Measurements from ENCODE around the gene MRPL41.
"Not testable (repeated sequence)": the region's sequence is repeated elsewhere in the genome, so short reads cannot be mapped to it uniquely, and the experiment has no call there.

MRPL41 gene

GRCh38 chr9:137521405-137521985, 30.2 kb upstream of the MRPL41 start:
- no peak for DNase-seq (ENCODE audit: low read depth in 2 of 2)

GRCh38 chr9:137522746-137523455, 28.8 kb upstream of the MRPL41 start:
- no peak for DNase-seq (ENCODE audit: low read depth in 2 of 2)

DNA sequence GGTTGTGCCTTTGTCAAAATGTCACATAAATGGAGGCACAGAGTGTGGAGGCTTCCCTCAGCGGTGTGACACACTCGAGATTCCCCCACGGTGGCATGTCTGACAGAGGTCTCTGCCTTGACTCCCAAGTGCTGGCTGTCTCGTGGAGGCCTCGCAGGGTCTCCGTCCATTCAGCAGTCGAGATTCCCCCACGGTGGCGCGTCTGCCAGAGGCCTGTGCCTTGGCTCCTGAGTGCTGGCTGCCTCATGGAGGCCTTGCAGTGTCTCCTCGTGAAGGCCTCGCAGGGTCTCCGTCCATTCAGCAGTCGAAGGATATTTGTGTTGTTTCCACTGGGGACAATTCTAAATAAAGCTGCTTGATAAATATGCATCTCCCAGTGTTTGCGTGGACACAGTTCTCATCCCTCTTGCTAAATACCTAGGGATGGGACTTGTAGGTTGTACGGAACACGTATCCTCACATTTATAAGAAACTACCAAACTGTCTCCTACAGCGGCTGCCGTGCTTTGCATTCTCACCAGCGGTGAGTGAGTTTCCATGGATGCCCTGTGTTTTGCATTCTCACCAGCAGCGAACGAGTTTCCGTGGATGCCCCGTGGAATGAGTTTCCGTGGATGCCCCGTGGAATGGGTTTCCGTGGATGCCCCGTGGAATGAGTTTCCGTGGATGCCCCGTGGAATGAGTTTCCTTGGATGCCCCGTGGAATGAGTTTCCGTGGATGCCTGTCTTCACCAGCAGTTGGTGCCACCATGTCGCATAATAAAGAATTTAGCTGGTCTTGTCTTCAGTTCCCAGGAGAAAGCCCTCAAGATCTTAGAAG, 27.3 kb upstream of the MRPL41 start:
- no peak for DNase-seq (ENCODE audit: low read depth in 2 of 2)

DNA sequence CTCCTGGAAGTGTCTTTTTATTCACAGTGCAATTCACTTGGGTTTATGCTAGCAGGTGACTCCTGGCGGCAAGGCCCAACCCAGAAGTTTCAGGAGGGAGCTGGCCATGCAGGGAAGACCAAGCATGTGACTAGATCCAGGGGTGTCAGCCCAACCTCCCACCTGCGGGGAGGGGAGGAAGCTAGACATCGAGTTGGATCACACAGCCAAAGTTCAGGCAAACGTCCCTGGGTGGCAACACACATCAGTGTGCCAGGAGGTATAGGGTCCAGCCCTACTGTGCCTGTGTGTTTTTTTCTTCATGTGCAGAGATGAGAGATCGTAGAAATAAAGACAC, 26.7 kb upstream of the MRPL41 start:
- DNase-seq (ENCODE audit: low read depth in 2 of 2): no peak

DNA sequence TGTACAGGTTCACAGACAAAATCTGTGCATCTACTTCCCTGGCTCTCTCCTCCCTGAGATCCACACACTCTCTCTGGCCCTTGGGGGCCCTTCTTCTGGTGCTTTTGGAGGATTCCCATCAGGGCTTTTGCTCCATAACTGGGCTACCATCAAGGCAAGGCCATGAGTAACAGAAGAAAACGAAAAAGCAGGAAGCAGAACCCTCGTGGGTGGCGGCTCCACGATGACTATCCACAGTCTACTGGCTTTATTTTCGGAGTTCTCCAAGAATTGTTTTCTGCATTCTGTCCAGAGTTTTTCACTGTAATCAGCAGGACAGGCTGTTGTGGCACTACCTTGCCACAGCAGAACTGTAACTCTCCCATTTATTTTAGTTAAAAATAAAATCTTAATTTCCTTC, 21.3 kb upstream of the MRPL41 start:
- no peak for DNase-seq (ENCODE audit: low read depth in 2 of 2)

DNA sequence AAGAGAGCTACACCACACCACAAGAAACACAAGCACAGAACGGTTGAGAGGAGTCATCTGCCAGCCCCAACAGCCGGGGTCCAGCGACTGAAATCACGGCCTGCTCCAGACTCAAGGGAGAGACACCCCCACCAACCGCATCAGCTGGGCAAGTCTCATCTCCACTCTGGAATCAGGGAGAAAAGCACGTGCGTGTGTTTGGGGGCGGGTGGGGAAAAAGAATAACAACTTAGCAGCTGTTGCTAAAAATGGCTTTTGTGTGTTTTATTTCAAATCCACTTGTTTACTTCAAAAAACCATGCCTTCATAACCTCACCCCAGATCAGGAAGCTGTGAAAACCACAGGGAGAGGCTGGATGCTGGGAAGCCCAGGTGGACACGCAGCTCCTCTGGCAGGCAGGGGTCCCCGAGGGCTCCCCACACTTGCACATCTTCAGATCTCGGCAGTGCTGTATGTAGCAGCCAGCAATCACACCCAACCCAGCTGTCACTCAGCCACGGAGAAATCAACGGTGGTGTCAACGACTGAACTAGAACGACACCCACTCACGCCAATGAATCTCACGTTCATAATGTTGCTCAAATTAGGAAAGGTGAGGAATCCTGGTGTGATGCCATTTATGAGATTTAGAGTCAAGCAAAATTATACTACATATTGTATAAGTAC, 20.4 kb upstream of the MRPL41 start:
- no peak for DNase-seq (ENCODE audit: low read depth in 2 of 2)

GRCh38 chr9:137532891-137533468, 18.7 kb upstream of the MRPL41 start:
- DNase-seq (ENCODE audit: low read depth in 2 of 2): not testable (repeated sequence)

DNA sequence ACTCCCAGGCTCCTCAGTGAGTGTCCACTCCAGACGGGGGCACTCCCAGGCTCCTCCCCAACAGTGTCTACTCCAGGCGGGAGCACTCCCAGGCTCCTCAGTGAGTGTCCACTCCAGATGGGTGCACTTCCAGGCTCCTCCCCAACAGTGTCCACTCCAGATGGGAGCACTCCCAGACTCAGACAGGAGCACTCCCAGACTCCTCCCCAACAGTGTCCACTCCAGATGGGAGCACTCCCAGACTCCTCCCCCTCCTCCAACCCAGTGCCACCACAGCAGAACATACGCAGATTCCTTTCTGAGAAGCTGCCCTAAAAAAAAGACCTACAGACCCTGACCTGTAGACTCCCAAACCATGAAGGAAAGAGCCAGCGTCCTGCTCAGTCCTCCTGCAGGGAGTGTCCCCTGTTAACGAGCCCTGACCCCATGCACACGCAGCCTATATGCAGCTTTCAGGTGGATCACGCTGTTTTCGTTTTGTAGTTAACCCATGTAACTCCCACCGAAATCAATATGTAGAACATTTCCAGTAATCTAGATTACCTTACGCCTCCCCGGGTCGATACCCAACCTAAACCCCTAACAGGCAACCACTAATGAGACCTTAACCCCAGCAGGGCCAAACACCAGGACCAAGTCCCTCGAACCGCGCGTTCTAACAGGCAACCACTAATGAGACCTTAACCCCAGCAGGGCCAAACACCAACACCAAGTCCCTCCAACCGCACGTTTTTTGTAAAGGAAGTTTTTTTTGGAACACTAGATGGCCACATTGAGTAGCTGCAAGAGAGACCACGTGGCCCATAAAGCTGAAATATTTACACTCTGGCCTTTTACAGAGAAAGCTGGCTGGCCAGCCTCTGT, 17.2 kb upstream of the MRPL41 start:
- no peak for DNase-seq (ENCODE audit: low read depth in 2 of 2)

DNA sequence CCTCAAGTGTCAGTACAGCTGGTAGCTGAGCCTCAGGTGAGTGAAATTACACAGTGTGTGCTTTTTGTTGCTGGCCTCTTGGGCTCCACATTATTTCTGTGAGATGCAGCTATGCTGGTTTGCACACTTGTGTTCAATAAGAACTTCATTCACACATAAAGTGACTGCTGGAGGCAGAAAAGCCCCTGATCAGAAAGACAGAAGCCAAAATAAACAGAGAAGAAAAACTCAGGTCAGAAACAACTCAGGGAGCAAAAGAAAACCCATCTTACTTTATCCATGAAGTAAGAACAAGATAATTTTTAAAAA, 16.6 kb upstream of the MRPL41 start:
- no peak for DNase-seq (ENCODE audit: low read depth in 2 of 2)

DNA sequence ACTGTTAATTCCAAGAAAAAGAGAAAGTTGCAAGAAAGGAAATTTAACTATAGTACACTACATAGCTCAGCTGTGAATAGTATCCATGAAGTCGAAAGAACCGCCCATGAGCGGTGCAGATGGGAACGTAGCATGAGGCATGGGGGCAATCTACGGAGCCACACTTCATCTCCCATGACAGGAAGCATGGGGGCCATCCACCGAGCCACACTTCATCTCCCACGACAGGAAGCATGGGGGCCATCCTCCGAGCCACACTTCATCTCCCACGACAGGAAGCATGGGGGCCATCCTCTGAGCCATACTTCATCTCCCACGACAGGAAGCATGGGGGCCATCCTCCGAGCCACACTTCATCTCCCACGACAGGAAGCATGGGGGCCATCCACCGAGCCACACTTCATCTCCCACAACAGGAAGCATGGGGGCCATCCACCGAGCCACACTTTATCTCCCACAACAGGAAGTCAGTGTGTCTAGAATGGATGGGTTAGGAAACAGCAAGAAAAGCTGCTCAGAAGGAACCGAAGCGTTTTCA, 15.0 kb upstream of the MRPL41 start:
- not testable (repeated sequence) for DNase-seq (ENCODE audit: low read depth in 2 of 2)

DNA sequence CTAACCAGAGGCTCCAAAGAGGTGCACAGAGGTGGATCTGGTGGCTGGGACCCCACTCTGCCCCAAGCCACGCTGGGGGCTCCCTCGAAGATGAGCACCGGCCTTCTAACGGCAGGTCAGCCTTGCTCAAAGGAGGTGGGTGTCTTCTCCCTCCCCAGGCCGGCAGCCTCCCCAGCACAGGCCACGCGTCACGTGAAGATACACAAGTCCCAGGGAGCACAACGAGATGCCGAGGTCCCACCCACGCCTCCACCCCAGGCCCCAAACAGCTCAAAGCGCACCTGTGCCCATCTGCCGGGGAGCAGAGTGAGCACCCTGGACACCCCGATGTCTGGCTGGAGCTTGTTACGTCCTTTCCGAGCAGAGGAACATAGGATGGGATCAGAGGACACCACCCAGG, 13.6 kb upstream of the MRPL41 start:
- DNase-seq (ENCODE audit: low read depth in 2 of 2): no peak

GRCh38 chr9:137540536-137540935, 11.1 kb upstream of the MRPL41 start:
- no peak for DNase-seq (ENCODE audit: low read depth in 2 of 2)

GRCh38 chr9:137542486-137542885, 9.2 kb upstream of the MRPL41 start:
- DNase-seq (ENCODE audit: low read depth in 2 of 2): no peak

- no peak for DNase-seq (ENCODE audit: low read depth in 2 of 2)
Measured at GRCh38 chr9:137543237-137543963, 8.3 kb upstream of the MRPL41 start.

DNA sequence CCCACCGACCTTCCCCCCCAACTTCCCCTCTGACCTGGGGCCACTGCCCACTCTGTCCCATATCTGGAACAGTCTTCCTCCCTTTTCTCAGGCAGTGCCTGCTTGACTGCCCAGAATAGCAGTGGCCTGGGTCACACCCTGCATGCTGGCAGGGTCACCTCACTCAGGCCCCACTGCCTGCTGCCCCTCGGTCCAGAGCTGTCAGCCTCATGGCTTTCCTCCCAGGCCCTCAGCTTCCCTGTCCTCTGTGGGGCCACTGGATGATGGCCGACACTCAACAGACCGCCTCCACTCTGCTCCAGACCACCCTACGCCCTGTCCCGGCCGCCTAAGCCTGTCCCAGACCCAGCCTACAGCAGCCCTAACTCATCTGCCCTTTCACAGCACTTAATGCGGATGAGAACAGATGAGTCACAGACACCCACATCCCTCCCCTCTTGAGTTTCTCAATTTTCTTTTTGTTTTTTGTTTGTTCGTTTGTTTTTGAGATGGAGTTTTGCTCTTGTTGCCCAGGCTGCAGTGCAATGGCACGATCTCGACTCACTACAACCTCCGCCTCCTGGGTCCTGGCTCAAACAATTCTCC, 7.4 kb upstream of the MRPL41 start:
- no peak for DNase-seq (ENCODE audit: low read depth in 2 of 2)

DNA sequence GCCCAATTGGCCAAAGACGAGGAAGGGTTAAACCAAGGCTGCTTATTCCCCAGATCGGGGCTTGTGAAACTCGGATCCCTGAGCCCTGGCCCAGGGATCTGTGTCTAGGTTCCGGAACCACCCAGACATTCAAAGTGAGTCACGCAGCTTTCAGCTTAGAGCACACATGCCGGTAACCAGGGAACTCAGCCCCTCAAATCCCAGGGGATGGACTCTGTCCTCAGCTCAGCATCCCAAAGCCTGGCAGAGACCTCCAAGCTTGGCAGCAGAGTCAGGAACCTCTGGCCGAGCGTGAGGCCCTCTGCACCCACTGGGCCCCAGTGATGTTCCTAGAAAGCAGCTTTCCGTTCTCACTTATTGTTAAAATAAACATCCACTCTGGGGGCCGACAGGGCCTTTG, 6.6 kb upstream of the MRPL41 start:
- no peak for DNase-seq (ENCODE audit: low read depth in 2 of 2)

GRCh38 chr9:137547687-137548543, 3.8 kb upstream of the MRPL41 start:
- DNase-seq (ENCODE audit: low read depth in 2 of 2): no peak

- DNase-seq (ENCODE audit: low read depth in 2 of 2): peak; percentile 16 to 37
Measured at GRCh38 chr9:137550231-137550621, 1.5 kb upstream of the MRPL41 start, which contains the start of gene PNPLA7. PNPLA7 (minus strand) TSS chr9:137550402; CDS start chr9:137550197, 205 bp downstream.

DNA sequence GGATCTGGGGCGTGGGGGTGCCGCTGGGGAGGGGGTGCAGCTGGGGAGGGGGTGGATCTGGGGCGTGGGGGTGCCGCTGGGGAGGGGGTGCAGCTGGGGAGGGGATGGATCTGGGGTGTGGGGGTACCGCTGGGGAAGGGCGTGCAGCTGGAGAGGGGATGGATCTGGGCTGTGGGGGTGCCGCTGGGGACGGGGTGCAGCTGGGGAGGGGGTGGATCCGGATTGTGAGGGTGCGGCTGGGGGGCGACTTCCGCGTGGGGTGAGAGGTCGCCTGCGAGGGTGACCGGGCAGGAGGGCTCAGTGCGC, 768 bp upstream of the MRPL41 start:
- DNase-seq (ENCODE audit: low read depth in 2 of 2): not testable (repeated sequence)
